GM21825 (cell line): ENCODE results near the gene NPAS2.

Experiments
- ATAC-seq: cut with Tn5 transposase; IDR thresholded peaks from one replicate; pipeline ENCODE4 v1.9.1; 2021; ENCODE audit warnings: mild to moderate bottlenecking, moderate library complexity; ENCODE audit not compliant: unreplicated experiment

NPAS2 gene

DNA sequence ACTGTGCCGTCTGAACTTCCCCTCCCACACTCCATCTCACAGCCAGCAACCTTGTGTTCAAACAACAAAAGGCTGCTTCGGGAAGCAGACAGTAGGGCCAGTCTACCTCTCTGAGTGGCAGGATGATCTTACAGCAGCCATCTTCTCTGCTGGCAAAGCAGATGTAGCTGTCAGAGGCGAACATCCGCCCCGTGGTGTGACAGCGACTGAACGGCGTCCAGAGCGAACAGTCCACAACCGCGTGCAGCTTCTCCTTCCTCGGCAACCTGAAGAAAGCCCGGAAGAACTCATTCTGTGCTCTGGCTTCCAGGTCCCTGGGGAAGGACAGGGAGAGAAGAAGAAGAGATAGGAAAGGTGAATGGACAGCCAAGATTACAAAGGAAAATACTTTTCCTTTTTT, 220.1 kb downstream of the NPAS2 start:
- no peak for ATAC-seq

DNA sequence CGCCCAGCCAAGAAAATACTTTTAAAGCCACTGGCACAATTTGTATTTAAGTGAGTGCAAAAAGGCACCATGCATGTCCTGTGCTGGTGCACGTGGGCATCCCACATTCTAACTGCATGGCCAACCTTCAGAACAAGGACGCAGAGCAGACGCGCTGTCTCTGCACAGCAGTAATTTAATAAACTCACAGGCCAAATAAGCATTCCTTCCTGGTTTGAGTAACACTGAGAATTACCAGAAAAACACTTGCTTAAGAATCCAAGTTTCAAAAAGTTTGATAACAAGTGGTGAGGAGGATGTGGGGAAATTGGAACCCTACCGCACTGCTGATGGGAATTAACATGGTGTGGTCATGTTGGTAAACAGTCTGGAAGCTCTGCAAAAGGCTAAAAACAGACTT, 220.8 kb downstream of the NPAS2 start:
- no peak for ATAC-seq

DNA sequence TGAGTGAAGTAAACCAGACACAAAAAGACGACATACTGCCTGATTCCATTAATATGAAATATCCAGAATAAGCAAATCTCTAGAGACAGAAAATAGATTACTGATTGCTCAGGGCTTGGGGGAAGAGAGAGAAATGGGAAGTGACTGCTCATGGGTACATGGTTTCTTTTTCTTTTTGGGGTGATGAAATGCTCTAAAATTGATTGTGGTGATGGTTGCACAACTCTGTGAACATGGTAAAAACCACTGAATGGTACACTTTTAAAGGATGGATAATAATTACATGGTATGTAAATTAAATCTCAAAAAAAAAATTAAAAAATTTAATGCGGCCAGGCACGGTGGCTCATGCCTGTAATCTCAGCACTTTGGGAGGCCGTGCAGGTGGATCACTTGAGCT, 221.5 kb downstream of the NPAS2 start:
- no peak for ATAC-seq

DNA sequence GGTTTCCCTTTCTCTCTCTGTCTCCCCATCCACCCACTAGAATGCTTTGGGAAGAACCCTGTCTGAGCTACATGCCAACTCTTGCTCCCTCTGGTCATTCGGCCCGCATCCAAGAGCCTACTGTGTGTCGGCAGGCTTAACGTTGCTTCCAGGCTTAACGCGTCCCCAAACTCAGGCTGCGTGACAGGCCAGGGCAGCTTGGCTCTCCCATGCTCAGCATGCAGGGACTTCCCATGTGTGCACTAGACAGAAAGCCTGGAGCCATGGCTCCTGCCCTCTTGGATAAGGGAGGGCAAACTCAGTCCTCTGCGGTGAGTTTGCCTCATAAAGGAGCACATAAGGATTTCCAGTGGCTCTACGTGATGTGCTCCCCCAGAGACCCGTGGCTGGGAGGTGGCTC, 225.4 kb downstream of the NPAS2 start:
- ATAC-seq = no peak
